ENCODE results near the gene HOXA13. TPM values are rescaled to one million over a fixed set of nuclear protein-coding genes. Genes with fewer than 3 reads are reported as not detected.

Gene HOXA13
- polyA plus RNA-seq, 1 of the 3 experiments (the other 2 are of a cell fraction): not detected

DNA sequence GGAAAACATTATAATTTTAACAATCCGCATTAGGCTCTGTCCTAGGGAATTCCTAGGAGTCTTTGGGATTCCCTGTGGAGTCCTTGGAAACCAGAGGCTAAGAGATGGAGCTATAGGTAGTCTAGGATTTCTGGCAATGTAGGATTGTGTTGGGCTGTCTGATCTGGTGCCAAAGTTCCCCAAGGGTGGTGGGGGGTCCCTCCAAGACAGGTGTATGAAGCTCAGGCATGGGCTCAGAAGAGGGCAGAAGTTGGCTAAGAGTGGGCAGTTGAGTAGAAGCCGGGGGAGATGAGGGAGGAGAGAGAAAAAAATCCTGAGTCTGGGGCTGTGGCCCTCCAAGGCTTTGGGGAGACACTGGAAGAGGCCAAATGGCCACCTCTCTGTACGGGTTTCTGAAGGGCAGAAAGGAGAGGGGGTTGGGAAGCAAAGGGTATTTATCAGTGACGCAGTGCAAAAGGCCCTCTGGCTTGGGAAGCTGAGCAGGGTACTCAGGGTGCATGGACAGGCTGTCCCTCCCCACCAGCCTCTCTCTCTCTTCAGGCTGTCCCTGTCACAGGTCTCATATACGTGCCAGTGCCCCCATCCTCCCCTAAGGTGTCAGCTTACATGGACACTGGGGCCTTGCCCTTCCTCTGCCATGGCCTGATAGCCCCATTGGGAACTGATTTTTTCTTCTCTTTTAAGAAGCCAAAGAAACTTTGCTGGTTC lies 53.2 kb downstream of the HOXA13 start:
- H4K20me1 ChIP-seq (ENCODE audit: insufficient read depth): no peaks in the 10 kb centered on the region
- no peaks in the 10 kb centered on the region for H3K36me3 ChIP-seq (replicated peaks in 1 of 2; ENCODE audit: control insufficient read depth in 1 of 2, insufficient read depth in 2 of 2, low read length in 1 of 2)
- peak; percentile 29 for DNase-seq
- H3K9me3 ChIP-seq: no peaks in the 10 kb centered on the region
- no peak overlapping the region for H3K27ac ChIP-seq (ENCODE audit: low read depth in 2 of 2, low read length in 1 of 2)
- no peak overlapping the region for H3K4me2 ChIP-seq
- no peaks in the 10 kb centered on the region for H3K79me2 ChIP-seq (ENCODE audit: insufficient read depth)
- no peak overlapping the region for H3K9ac ChIP-seq
- H3K4me3 ChIP-seq (ENCODE audit: low read depth in 2 of 2, low read length in 1 of 2): no peak overlapping the region
- no peak overlapping the region for H2AFZ ChIP-seq (ENCODE audit: low read depth)
- peaks cover 100% of the 10 kb centered on the region for H3K27me3 ChIP-seq (ENCODE audit: insufficient read depth)
- WGBS (ENCODE audit: low lambda C conversion rate): 24% methylated on average over 5 of the region's 5 CpGs
- TF ChIP-seq TCF12 (IDR thresholded peaks at IDR 0.05) (no peak), CHD2 (IDR thresholded peaks at IDR 0.05; ENCODE audit: low read length, partially characterized antibody) (no peak), MXI1 (IDR thresholded peaks at IDR 0.05; ENCODE audit: low read depth, low read length) (no peak), POLR2AphosphoS5 (IDR thresholded peaks at IDR 0.05; ENCODE audit: low read depth, low read length) (no peak), MEF2A (IDR thresholded peaks at IDR 0.05; ENCODE audit: borderline replicate concordance, low read depth) (no peak), TAF1 (IDR thresholded peaks at IDR 0.05; ENCODE audit: borderline replicate concordance, low read depth, low read length) (no peak), YY1 (IDR thresholded peaks at IDR 0.05; ENCODE audit: low read depth) (no peak), ELF1 (IDR thresholded peaks at IDR 0.05) (no peak), SMC3 (IDR thresholded peaks at IDR 0.05; ENCODE audit: low read depth, low read length) (no peak), FOXJ3 (CRISPR knock-in tag; IDR thresholded peaks at IDR 0.05) (no peak), SIN3A (IDR thresholded peaks at IDR 0.05; ENCODE audit: borderline replicate concordance, low read depth, low read length) (no peak), RAD21 (IDR thresholded peaks at IDR 0.05; ENCODE audit: low read length) (no peak), MAX (IDR thresholded peaks at IDR 0.05; ENCODE audit: low read depth) (no peak), TEAD4 (IDR thresholded peaks at IDR 0.05; ENCODE audit: borderline replicate concordance, insufficient read depth) (no peak), RFX5 (IDR thresholded peaks at IDR 0.05; ENCODE audit: low read length) (no peak), JUND (IDR thresholded peaks at IDR 0.05) (no peak)
- TF ChIP-seq, protein P1, sequence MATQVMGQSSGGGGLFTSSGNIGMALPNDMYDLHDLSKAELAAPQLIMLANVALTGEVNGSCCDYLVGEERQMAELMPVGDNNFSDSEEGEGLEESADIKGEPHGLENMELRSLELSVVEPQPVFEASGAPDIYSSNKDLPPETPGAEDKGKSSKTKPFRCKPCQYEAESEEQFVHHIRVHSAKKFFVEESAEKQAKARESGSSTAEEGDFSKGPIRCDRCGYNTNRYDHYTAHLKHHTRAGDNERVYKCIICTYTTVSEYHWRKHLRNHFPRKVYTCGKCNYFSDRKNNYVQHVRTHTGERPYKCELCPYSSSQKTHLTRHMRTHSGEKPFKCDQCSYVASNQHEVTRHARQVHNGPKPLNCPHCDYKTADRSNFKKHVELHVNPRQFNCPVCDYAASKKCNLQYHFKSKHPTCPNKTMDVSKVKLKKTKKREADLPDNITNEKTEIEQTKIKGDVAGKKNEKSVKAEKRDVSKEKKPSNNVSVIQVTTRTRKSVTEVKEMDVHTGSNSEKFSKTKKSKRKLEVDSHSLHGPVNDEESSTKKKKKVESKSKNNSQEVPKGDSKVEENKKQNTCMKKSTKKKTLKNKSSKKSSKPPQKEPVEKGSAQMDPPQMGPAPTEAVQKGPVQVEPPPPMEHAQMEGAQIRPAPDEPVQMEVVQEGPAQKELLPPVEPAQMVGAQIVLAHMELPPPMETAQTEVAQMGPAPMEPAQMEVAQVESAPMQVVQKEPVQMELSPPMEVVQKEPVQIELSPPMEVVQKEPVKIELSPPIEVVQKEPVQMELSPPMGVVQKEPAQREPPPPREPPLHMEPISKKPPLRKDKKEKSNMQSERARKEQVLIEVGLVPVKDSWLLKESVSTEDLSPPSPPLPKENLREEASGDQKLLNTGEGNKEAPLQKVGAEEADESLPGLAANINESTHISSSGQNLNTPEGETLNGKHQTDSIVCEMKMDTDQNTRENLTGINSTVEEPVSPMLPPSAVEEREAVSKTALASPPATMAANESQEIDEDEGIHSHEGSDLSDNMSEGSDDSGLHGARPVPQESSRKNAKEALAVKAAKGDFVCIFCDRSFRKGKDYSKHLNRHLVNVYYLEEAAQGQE (IDR thresholded peaks at IDR 0.05; ENCODE audit: low read depth, low read length): no peak
- CTCF ChIA-PET: interaction anchor here (0.5 to 10.9 kb wide), 3 partner anchors 12 to 49 kb away, joined by 3 to 270 read pairs (median 29); partner anchors contain the start of gene HOXA7
- H3K9me2 ChIP-seq: no peaks in the 10 kb centered on the region
- peaks cover 12 to 20% of the 10 kb centered on the region in 2 experiments; a peak in 1 of 4 replicates for H3K4me1 ChIP-seq (ENCODE audit: control insufficient read depth in 1 of 2, insufficient read depth in 2 of 2, low read depth in 1 of 2, low read length in 1 of 2)
- POLR2A ChIA-PET: no interaction called here
- no peaks in the 10 kb centered on the region for H3F3A ChIP-seq (replicated peaks; ENCODE audit: insufficient read depth)

Measured in SK-N-SH (cell line).